Measurements from ENCODE around the gene UMODL1. TPM values are rescaled to one million over a fixed set of nuclear protein-coding genes. Genes with fewer than 3 reads are reported as not detected.

The UMODL1 gene
- total and polyA plus RNA-seq, 10 of the 15 experiments (the other 5 are each of a cell fraction or from before 2014, with no cell fraction given) = 0.01 to 0.11 (median 0.03) TPM; not detected in 5

DNA sequence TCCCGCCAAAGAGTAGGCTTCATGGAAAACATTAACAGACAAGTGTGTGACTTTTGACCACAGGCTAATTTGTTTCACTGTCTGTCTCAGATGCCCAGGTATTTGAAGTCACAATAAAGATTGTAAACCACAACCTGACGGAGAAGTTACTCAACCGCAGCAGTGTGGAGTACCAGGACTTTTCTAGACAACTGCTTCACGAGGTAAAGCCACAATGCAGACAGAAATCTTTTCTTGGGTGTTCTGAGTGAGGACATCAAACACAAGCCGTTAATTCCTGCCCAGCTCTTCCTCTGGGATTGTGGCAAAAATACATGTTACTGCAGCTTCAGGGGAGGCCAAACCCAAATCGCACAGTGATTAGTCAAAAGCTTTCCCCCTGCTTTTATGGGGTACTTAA, 31.0 kb downstream of the UMODL1 start:
- Histone ChIP-seq H3K79me2 (ENCODE audit: control insufficient read depth, insufficient read depth, low read length) (no peaks in the 10 kb centered on the region), H2AFZ (ENCODE audit: control insufficient read depth, low read depth, low read length) (no peak overlapping the region), H3K27me3 (replicated peaks in 1 of 2; ENCODE audit: control insufficient read depth in 2 of 2, insufficient read depth in 2 of 2, low read length in 1 of 2) (peaks cover 0 to 1% of the 10 kb centered on the region in 2 experiments; a peak in 3 of 4 replicates), H3K9me3 (replicated peaks; ENCODE audit: control insufficient read depth, insufficient read depth, low read length) (no peaks in the 10 kb centered on the region), H3K27ac (ENCODE audit: control insufficient read depth, insufficient read depth) (no peak overlapping the region), H3K4me1 (ENCODE audit: control insufficient read depth, insufficient read depth, low read length) (peaks cover 3% of the 10 kb centered on the region; the same call in 1 of the 2 replicates), H3K36me3 (ENCODE audit: control insufficient read depth in 2 of 2, insufficient read depth in 2 of 2, low read length in 1 of 2) (no peaks in the 10 kb centered on the region), H3K9ac (ENCODE audit: control insufficient read depth, insufficient read depth, low read length) (no peak overlapping the region), H4K20me1 (ENCODE audit: control insufficient read depth, insufficient read depth) (no peaks in the 10 kb centered on the region), H3K4me2 (ENCODE audit: control insufficient read depth, insufficient read depth) (no peak overlapping the region), H3K4me3 (no peak overlapping the region)
- SMC1A ChIA-PET (ENCODE audit: uncharacterized antibody, unreplicated experiment) = interaction anchor here (0.9 to 2.1 kb wide), 3 partner anchors 9 to 285 kb away, joined by 3 to 6 read pairs (median 4); no protein-coding TSS in a partner anchor
- RAD21 ChIA-PET (ENCODE audit: unreplicated experiment) = no interaction called here
- in situ Hi-C loops (cut with MboI) (loop anchor here (10.0 kb wide), 1 partner anchor 57 kb away; no protein-coding TSS in a partner anchor), intact Hi-C loops (cut with micrococcal nuclease; ENCODE audit: unreplicated experiment) (no loop called here)
- no TSS peak for BruUV-seq (replicated peaks)
- POLR2A ChIA-PET = no interaction called here
- FAIRE-seq = no peak
- CTCF ChIA-PET = interaction anchor here (0.8 to 1.6 kb wide), 2 partner anchors 15 to 224 kb away, joined by 3 to 6 read pairs; no protein-coding TSS in a partner anchor
- peak; percentile 67 for ATAC-seq
- 13% methylated on average over 6 of the region's 6 CpGs for whole genome bisulfite sequencing (ENCODE audit: insufficient coverage, insufficient replicate concordance, low lambda C conversion rate, missing lambda C conversion rate)
- DNase-seq (ENCODE audit: low read depth, low spot score) = no peak
- TF ChIP-seq, protein P1, sequence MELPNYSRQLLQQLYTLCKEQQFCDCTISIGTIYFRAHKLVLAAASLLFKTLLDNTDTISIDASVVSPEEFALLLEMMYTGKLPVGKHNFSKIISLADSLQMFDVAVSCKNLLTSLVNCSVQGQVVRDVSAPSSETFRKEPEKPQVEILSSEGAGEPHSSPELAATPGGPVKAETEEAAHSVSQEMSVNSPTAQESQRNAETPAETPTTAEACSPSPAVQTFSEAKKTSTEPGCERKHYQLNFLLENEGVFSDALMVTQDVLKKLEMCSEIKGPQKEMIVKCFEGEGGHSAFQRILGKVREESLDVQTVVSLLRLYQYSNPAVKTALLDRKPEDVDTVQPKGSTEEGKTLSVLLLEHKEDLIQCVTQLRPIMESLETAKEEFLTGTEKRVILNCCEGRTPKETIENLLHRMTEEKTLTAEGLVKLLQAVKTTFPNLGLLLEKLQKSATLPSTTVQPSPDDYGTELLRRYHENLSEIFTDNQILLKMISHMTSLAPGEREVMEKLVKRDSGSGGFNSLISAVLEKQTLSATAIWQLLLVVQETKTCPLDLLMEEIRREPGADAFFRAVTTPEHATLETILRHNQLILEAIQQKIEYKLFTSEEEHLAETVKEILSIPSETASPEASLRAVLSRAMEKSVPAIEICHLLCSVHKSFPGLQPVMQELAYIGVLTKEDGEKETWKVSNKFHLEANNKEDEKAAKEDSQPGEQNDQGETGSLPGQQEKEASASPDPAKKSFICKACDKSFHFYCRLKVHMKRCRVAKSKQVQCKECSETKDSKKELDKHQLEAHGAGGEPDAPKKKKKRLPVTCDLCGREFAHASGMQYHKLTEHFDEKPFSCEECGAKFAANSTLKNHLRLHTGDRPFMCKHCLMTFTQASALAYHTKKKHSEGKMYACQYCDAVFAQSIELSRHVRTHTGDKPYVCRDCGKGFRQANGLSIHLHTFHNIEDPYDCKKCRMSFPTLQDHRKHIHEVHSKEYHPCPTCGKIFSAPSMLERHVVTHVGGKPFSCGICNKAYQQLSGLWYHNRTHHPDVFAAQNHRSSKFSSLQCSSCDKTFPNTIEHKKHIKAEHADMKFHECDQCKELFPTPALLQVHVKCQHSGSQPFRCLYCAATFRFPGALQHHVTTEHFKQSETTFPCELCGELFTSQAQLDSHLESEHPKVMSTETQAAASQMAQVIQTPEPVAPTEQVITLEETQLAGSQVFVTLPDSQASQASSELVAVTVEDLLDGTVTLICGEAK (IDR thresholded peaks at IDR 0.05; ENCODE audit: borderline replicate concordance) = no peak
- TF ChIP-seq HDAC2 (IDR thresholded peaks at IDR 0.05) = no peak
- TF ChIP-seq, protein P2, sequence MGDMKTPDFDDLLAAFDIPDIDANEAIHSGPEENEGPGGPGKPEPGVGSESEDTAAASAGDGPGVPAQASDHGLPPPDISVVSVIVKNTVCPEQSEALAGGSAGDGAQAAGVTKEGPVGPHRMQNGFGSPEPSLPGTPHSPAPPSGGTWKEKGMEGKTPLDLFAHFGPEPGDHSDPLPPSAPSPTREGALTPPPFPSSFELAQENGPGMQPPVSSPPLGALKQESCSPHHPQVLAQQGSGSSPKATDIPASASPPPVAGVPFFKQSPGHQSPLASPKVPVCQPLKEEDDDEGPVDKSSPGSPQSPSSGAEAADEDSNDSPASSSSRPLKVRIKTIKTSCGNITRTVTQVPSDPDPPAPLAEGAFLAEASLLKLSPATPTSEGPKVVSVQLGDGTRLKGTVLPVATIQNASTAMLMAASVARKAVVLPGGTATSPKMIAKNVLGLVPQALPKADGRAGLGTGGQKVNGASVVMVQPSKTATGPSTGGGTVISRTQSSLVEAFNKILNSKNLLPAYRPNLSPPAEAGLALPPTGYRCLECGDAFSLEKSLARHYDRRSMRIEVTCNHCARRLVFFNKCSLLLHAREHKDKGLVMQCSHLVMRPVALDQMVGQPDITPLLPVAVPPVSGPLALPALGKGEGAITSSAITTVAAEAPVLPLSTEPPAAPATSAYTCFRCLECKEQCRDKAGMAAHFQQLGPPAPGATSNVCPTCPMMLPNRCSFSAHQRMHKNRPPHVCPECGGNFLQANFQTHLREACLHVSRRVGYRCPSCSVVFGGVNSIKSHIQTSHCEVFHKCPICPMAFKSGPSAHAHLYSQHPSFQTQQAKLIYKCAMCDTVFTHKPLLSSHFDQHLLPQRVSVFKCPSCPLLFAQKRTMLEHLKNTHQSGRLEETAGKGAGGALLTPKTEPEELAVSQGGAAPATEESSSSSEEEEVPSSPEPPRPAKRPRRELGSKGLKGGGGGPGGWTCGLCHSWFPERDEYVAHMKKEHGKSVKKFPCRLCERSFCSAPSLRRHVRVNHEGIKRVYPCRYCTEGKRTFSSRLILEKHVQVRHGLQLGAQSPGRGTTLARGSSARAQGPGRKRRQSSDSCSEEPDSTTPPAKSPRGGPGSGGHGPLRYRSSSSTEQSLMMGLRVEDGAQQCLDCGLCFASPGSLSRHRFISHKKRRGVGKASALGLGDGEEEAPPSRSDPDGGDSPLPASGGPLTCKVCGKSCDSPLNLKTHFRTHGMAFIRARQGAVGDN (IDR thresholded peaks at IDR 0.05) = no peak
- no peak for TF ChIP-seq MYC (IDR thresholded peaks at IDR 0.05; ENCODE audit: insufficient read depth, insufficient read length, insufficient replicate concordance, low read length, severe bottlenecking)
- TF ChIP-seq HDGF (IDR thresholded peaks at IDR 0.05) = no peak
- peak in 1 of 2 experiments; percentile 42; a peak in 1 of 4 replicates for TF ChIP-seq BHLHE40 (IDR thresholded peaks at IDR 0.05; ENCODE audit: borderline replicate concordance in 1 of 2, low read depth in 2 of 2, low read length in 1 of 2)
- no peak for TF ChIP-seq SP1 (IDR thresholded peaks at IDR 0.05; ENCODE audit: low read depth, low read length)
- TF ChIP-seq NRF1 (conservative IDR thresholded peaks at IDR 0.05; ENCODE audit: low read depth, low read length) = no peak
- TF ChIP-seq, protein P3, sequence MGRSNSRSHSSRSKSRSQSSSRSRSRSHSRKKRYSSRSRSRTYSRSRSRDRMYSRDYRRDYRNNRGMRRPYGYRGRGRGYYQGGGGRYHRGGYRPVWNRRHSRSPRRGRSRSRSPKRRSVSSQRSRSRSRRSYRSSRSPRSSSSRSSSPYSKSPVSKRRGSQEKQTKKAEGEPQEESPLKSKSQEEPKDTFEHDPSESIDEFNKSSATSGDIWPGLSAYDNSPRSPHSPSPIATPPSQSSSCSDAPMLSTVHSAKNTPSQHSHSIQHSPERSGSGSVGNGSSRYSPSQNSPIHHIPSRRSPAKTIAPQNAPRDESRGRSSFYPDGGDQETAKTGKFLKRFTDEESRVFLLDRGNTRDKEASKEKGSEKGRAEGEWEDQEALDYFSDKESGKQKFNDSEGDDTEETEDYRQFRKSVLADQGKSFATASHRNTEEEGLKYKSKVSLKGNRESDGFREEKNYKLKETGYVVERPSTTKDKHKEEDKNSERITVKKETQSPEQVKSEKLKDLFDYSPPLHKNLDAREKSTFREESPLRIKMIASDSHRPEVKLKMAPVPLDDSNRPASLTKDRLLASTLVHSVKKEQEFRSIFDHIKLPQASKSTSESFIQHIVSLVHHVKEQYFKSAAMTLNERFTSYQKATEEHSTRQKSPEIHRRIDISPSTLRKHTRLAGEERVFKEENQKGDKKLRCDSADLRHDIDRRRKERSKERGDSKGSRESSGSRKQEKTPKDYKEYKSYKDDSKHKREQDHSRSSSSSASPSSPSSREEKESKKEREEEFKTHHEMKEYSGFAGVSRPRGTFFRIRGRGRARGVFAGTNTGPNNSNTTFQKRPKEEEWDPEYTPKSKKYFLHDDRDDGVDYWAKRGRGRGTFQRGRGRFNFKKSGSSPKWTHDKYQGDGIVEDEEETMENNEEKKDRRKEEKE (IDR thresholded peaks at IDR 0.05) = no peak
- TF ChIP-seq ZNF24 (IDR thresholded peaks at IDR 0.05) = no peak
- no peak for TF ChIP-seq ZBED1 (IDR thresholded peaks at IDR 0.05; ENCODE audit: borderline replicate concordance)
- no peak for TF ChIP-seq JUND (IDR thresholded peaks at IDR 0.05; ENCODE audit: low read depth, low read length)
- TF ChIP-seq SIN3A (IDR thresholded peaks at IDR 0.05; ENCODE audit: low read depth, low read length) = no peak
- no peak for TF ChIP-seq YBX1 (IDR thresholded peaks at IDR 0.05)

Measured in GM12878 (cell line).